ENCODE data around the gene PID1. TPM values are rescaled to one million over a fixed set of nuclear protein-coding genes. Genes with fewer than 3 reads are reported as not detected.
A peak's percentile ranks its signal among the peaks of the same experiment; 100 is the strongest.

The PID1 gene
- total and polyA plus RNA-seq, 4 donors, result 17.0 to 45.7 (median 30.0) TPM

DNA sequence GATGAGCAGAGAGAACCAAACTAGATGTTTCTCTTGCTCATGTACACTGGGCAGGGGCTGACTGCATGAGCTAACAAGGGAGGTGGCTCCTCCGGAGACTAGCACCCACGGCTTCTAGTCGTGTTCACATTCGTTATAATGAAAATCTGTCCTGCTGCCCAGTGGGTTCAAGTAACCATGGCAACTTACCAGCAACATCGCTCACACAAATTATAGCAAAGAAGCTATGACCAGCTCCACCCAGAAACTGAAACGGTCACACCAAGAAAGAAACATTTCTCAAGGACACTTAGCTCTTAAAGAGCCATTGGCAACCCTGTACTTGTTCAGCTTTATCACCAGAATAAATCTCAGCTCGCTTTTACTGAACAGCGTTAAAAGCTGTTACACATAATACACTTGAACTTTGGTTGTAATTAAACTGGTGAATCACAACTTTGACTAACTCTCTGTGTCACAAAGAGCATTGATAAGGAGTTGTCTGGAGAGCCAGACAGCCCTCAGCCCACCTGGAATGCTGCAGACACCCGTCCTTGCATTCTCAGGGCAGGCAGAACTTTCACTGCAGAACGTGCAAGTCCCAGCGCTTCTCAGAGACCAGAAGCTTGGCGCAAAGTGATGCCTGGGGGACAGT, 141.2 kb downstream of the PID1 start:
- H3K9me3 ChIP-seq (ENCODE audit: control insufficient read depth in 4 of 4, insufficient read depth in 3 of 4, low read length in 3 of 4), result peaks cover 0 to 2% (median 0%) of the 10 kb centered on the region in 4 donors
- H3K36me3 ChIP-seq (ENCODE audit: control insufficient read depth in 4 of 4, insufficient read depth in 4 of 4, low read length in 4 of 4), result no peaks in the 10 kb centered on the region
- H3K27ac ChIP-seq (ENCODE audit: low read depth in 1 of 2, low read length in 1 of 2), result no peak overlapping the region
- no peak overlapping the region for H3K9ac ChIP-seq (ENCODE audit: insufficient read depth in 1 of 2, low read length in 2 of 2)
- peak; percentile 53 to 64 (median 57) for DNase-seq
- peaks cover 0 to 8% (median under 1%) of the 10 kb centered on the region in 5 donors for H3K4me1 ChIP-seq (ENCODE audit: control insufficient read depth in 5 of 5, insufficient read depth in 5 of 5, low read length in 5 of 5)
- no peak overlapping the region for H3K4me3 ChIP-seq
- TF ChIP-seq, protein P1, sequence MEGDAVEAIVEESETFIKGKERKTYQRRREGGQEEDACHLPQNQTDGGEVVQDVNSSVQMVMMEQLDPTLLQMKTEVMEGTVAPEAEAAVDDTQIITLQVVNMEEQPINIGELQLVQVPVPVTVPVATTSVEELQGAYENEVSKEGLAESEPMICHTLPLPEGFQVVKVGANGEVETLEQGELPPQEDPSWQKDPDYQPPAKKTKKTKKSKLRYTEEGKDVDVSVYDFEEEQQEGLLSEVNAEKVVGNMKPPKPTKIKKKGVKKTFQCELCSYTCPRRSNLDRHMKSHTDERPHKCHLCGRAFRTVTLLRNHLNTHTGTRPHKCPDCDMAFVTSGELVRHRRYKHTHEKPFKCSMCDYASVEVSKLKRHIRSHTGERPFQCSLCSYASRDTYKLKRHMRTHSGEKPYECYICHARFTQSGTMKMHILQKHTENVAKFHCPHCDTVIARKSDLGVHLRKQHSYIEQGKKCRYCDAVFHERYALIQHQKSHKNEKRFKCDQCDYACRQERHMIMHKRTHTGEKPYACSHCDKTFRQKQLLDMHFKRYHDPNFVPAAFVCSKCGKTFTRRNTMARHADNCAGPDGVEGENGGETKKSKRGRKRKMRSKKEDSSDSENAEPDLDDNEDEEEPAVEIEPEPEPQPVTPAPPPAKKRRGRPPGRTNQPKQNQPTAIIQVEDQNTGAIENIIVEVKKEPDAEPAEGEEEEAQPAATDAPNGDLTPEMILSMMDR (IDR thresholded peaks at IDR 0.05; ENCODE audit: control extremely low read depth, extremely low read depth), result no peak
- ATAC-seq (ENCODE audit: insufficient read depth, low FRiP score), result peak; percentile 68
- H3K27me3 ChIP-seq (ENCODE audit: control insufficient read depth in 3 of 3, insufficient read depth in 3 of 3, low read length in 2 of 3), result no peaks in the 10 kb centered on the region
- 43 to 65% methylated on average over 12 of the region's 12 CpGs for WGBS, 2 donors

DNA sequence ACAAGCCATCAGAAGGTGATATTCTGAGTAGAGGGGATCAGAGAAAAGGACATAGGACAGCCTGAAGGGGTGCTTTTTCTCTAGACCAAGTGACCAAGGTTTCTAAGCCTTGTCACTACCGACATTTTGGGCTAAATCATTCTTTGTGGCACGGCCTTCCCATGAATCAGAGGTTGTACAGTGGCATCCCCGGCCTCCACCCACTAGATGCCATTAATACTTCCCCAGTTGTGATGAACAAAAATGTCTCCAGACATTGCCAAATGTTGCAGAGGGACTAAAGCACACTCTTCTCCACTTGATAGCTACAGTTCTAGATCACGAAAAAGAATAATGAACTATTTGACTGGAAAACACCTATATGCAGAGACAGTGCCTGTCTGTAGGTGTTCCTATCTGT, 143.6 kb downstream of the PID1 start:
- TF ChIP-seq, protein P1 (IDR thresholded peaks at IDR 0.05; ENCODE audit: control extremely low read depth, extremely low read depth), result no peak
- Histone ChIP-seq H3K27ac (ENCODE audit: low read depth in 1 of 2, low read length in 1 of 2) (no peak overlapping the region), H3K4me3 (no peak overlapping the region), H3K27me3 (ENCODE audit: control insufficient read depth in 3 of 3, insufficient read depth in 3 of 3, low read length in 2 of 3) (no peaks in the 10 kb centered on the region), H3K4me1 (ENCODE audit: control insufficient read depth in 5 of 5, insufficient read depth in 5 of 5, low read length in 5 of 5) (peaks cover 0 to 8% (median 3%) of the 10 kb centered on the region in 5 donors), H3K36me3 (ENCODE audit: control insufficient read depth in 4 of 4, insufficient read depth in 4 of 4, low read length in 4 of 4) (no peaks in the 10 kb centered on the region), H3K9me3 (ENCODE audit: control insufficient read depth in 4 of 4, insufficient read depth in 3 of 4, low read length in 3 of 4) (peaks cover 0 to 2% (median 0%) of the 10 kb centered on the region in 4 donors), H3K9ac (ENCODE audit: insufficient read depth in 1 of 2, low read length in 2 of 2) (no peak overlapping the region)
- 70 to 86% methylated on average over 4 of the region's 4 CpGs for WGBS, 2 donors
- DNase-seq (no peak), ATAC-seq (ENCODE audit: insufficient read depth, low FRiP score) (no peak)

DNA sequence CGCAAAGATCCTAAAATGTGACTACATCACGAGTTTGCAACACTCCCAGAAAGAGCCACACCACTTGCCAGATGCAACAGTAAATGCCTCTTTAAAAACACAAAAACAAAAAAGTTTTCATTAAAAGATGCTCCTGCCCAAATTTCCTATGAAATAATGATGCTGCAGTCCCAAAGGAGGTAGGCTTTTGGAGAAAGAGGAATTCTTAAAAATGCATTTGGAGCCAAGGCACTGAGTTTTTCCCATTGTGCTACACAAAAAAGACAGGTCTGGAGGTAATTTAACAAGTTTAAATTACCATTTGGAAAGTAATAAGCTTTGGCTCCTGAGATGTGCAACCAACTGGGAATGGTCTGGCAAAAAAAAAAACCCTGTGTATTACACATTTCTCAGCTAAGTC, 145.0 kb downstream of the PID1 start:
- Histone ChIP-seq H3K9ac (ENCODE audit: insufficient read depth in 1 of 2, low read length in 2 of 2) (no peak overlapping the region), H3K9me3 (ENCODE audit: control insufficient read depth in 4 of 4, insufficient read depth in 3 of 4, low read length in 3 of 4) (peaks cover 0 to 2% (median 0%) of the 10 kb centered on the region in 4 donors), H3K4me1 (ENCODE audit: control insufficient read depth in 5 of 5, insufficient read depth in 5 of 5, low read length in 5 of 5) (peaks cover 0 to 8% (median 3%) of the 10 kb centered on the region in 5 donors), H3K27ac (ENCODE audit: low read depth in 1 of 2, low read length in 1 of 2) (no peak overlapping the region), H3K4me3 (no peak overlapping the region), H3K27me3 (ENCODE audit: control insufficient read depth in 3 of 3, insufficient read depth in 3 of 3, low read length in 2 of 3) (no peaks in the 10 kb centered on the region), H3K36me3 (ENCODE audit: control insufficient read depth in 4 of 4, insufficient read depth in 4 of 4, low read length in 4 of 4) (no peaks in the 10 kb centered on the region)
- TF ChIP-seq, protein P1 (IDR thresholded peaks at IDR 0.05; ENCODE audit: control extremely low read depth, extremely low read depth), result no peak
- ATAC-seq (ENCODE audit: insufficient read depth, low FRiP score) (no peak), DNase-seq (no peak)
- 88 to 90% methylated on average over 2 of the region's 2 CpGs for WGBS, 2 donors
